ENCODE measurements around the gene COMMD6. TPM values are rescaled to one million over a fixed set of nuclear protein-coding genes. Genes with fewer than 3 reads are reported as not detected.

Gene COMMD6
- total and polyA plus RNA-seq, 2 experiments from 2014 or later = 34.9 to 339 TPM

DNA sequence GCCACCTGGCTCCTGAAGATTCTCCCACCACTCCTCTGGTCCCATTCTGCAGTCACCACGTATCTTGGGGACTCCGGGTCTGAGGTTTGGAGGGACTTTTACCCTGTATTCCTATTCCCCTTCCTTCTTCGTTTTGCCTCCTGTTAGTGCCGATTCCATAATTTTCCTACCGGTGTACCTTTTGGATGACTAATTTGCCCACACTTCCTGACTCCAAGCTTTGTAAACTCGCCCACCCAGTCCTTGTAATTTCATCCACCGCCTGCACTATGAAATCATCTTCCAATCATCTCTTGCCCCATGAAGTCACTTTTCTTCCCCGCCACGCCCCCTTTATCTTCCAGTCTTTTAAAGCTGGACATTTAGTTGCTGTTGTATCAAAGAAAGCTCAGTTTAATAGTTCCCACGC, 12.5 kb upstream of the COMMD6 start (continued):
- TF ChIP-seq, protein P1, sequence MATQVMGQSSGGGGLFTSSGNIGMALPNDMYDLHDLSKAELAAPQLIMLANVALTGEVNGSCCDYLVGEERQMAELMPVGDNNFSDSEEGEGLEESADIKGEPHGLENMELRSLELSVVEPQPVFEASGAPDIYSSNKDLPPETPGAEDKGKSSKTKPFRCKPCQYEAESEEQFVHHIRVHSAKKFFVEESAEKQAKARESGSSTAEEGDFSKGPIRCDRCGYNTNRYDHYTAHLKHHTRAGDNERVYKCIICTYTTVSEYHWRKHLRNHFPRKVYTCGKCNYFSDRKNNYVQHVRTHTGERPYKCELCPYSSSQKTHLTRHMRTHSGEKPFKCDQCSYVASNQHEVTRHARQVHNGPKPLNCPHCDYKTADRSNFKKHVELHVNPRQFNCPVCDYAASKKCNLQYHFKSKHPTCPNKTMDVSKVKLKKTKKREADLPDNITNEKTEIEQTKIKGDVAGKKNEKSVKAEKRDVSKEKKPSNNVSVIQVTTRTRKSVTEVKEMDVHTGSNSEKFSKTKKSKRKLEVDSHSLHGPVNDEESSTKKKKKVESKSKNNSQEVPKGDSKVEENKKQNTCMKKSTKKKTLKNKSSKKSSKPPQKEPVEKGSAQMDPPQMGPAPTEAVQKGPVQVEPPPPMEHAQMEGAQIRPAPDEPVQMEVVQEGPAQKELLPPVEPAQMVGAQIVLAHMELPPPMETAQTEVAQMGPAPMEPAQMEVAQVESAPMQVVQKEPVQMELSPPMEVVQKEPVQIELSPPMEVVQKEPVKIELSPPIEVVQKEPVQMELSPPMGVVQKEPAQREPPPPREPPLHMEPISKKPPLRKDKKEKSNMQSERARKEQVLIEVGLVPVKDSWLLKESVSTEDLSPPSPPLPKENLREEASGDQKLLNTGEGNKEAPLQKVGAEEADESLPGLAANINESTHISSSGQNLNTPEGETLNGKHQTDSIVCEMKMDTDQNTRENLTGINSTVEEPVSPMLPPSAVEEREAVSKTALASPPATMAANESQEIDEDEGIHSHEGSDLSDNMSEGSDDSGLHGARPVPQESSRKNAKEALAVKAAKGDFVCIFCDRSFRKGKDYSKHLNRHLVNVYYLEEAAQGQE (IDR thresholded peaks at IDR 0.05; ENCODE audit: unreplicated experiment) = no peak

DNA sequence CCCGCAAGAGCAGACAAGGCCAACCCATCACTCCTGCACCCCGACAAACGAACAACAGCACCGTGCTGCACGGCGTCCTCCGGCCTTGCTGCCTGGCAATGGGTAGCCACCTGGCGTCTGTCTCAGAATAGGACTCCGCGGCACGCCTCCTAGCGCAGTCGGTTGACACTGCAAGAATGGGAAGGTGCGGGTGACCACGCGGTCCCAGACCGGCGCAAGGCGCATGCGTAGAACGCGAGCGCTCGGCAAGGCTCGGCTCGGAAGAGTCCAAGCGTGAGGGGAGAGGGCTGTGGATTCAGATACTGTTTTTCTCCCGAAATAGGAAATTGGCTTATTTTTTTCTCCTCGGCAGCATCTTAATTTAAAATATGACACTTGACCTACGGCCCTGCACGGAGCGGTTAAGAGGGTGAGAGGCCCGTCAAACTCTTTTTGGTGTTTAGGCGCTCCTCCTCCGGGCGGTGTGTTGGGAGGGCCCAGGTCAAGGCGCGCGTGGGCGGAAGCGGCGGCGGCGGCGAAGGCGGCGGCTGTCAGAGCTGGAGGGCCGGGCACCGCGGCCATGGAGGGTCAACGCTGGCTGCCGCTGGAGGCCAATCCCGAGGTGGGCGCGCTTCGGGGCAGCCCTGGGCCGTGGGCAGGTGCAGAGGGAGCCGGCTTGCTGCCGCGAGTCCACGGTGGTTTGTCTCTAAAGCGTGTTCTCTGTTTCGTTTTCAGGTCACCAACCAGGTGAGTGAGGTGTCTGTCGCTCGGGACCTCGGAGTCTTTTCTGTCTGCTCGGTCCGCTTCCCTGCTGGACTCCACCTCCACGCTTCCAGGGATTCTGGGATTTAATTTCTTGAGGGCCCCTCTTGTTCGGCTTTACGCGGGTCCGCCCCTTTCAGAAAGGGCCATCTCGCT, 11.9 kb upstream of the COMMD6 start, which contains the start of gene UCHL3:
TSS of gene UCHL3 (plus strand) at position 530 of the 897 bp plus-strand sequence. CDS start at position 560, 30 bp downstream.
- Mint-ChIP-seq H3K4me3 (peak within 1 kb of the TSS; percentile 97), H3K9me3 (no peaks in the 10 kb centered on the region), H3K4me1 (peaks cover 12% of the 10 kb centered on the region), H3K27me3 (ENCODE audit: insufficient read depth, low read depth, poor library complexity) (peaks cover 7% of the 10 kb centered on the region), H3K27ac (peak within 1 kb of the TSS; percentile 99), H3K36me3 (ENCODE audit: low read depth) (no peaks in the 10 kb centered on the region; the same call in 1 of the 3 replicates)
- peak; percentile 96 for ATAC-seq
- Histone ChIP-seq H3K4me1 (ENCODE audit: insufficient read depth) (peaks cover 4% of the 10 kb centered on the region), H3K4me2 (peak within 1 kb of the TSS; percentile 96), H3K4me3 (peak within 1 kb of the TSS; percentile 92), H3F3A (replicated peaks; ENCODE audit: low read depth) (no peaks in the 10 kb centered on the region), H3K27ac (ENCODE audit: low read depth) (0 out of 2 replicates have a peak within 1 kb of the TSS, but pooled peaks have one; percentile 62), H3K9me2 (ENCODE audit: insufficient read depth) (no peaks in the 10 kb centered on the region), H3K36me3 (ENCODE audit: insufficient read depth) (peaks cover 2% of the 10 kb centered on the region; the same call in 1 of the 2 replicates), H3K27me3 (ENCODE audit: insufficient read depth) (no peaks in the 10 kb centered on the region), H4K20me1 (replicated peaks; ENCODE audit: insufficient read depth) (no peaks in the 10 kb centered on the region), H3K79me2 (replicated peaks; ENCODE audit: insufficient read depth) (peaks cover 22% of the 10 kb centered on the region), H2AFZ (peak within 1 kb of the TSS; percentile 99)
- peak; percentile 98 for DNase-seq (ENCODE audit: low spot score)
- TF ChIP-seq CREB1 (CRISPR knock-in tag; IDR thresholded peaks at IDR 0.05; ENCODE audit: low read depth) (no peak), ZNF114 (CRISPR knock-in tag; IDR thresholded peaks at IDR 0.05) (no peak), JUNB (IDR thresholded peaks at IDR 0.05; ENCODE audit: unreplicated experiment) (no peak), POLR2AphosphoS5 (IDR thresholded peaks at IDR 0.05; ENCODE audit: low read depth) (peak; percentile 68)
- TF ChIP-seq, protein P2, sequence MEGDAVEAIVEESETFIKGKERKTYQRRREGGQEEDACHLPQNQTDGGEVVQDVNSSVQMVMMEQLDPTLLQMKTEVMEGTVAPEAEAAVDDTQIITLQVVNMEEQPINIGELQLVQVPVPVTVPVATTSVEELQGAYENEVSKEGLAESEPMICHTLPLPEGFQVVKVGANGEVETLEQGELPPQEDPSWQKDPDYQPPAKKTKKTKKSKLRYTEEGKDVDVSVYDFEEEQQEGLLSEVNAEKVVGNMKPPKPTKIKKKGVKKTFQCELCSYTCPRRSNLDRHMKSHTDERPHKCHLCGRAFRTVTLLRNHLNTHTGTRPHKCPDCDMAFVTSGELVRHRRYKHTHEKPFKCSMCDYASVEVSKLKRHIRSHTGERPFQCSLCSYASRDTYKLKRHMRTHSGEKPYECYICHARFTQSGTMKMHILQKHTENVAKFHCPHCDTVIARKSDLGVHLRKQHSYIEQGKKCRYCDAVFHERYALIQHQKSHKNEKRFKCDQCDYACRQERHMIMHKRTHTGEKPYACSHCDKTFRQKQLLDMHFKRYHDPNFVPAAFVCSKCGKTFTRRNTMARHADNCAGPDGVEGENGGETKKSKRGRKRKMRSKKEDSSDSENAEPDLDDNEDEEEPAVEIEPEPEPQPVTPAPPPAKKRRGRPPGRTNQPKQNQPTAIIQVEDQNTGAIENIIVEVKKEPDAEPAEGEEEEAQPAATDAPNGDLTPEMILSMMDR (conservative IDR thresholded peaks at IDR 0.05; ENCODE audit: low read depth in 2 of 2) = peak; percentile 63 to 86
- TF ChIP-seq, protein P3, sequence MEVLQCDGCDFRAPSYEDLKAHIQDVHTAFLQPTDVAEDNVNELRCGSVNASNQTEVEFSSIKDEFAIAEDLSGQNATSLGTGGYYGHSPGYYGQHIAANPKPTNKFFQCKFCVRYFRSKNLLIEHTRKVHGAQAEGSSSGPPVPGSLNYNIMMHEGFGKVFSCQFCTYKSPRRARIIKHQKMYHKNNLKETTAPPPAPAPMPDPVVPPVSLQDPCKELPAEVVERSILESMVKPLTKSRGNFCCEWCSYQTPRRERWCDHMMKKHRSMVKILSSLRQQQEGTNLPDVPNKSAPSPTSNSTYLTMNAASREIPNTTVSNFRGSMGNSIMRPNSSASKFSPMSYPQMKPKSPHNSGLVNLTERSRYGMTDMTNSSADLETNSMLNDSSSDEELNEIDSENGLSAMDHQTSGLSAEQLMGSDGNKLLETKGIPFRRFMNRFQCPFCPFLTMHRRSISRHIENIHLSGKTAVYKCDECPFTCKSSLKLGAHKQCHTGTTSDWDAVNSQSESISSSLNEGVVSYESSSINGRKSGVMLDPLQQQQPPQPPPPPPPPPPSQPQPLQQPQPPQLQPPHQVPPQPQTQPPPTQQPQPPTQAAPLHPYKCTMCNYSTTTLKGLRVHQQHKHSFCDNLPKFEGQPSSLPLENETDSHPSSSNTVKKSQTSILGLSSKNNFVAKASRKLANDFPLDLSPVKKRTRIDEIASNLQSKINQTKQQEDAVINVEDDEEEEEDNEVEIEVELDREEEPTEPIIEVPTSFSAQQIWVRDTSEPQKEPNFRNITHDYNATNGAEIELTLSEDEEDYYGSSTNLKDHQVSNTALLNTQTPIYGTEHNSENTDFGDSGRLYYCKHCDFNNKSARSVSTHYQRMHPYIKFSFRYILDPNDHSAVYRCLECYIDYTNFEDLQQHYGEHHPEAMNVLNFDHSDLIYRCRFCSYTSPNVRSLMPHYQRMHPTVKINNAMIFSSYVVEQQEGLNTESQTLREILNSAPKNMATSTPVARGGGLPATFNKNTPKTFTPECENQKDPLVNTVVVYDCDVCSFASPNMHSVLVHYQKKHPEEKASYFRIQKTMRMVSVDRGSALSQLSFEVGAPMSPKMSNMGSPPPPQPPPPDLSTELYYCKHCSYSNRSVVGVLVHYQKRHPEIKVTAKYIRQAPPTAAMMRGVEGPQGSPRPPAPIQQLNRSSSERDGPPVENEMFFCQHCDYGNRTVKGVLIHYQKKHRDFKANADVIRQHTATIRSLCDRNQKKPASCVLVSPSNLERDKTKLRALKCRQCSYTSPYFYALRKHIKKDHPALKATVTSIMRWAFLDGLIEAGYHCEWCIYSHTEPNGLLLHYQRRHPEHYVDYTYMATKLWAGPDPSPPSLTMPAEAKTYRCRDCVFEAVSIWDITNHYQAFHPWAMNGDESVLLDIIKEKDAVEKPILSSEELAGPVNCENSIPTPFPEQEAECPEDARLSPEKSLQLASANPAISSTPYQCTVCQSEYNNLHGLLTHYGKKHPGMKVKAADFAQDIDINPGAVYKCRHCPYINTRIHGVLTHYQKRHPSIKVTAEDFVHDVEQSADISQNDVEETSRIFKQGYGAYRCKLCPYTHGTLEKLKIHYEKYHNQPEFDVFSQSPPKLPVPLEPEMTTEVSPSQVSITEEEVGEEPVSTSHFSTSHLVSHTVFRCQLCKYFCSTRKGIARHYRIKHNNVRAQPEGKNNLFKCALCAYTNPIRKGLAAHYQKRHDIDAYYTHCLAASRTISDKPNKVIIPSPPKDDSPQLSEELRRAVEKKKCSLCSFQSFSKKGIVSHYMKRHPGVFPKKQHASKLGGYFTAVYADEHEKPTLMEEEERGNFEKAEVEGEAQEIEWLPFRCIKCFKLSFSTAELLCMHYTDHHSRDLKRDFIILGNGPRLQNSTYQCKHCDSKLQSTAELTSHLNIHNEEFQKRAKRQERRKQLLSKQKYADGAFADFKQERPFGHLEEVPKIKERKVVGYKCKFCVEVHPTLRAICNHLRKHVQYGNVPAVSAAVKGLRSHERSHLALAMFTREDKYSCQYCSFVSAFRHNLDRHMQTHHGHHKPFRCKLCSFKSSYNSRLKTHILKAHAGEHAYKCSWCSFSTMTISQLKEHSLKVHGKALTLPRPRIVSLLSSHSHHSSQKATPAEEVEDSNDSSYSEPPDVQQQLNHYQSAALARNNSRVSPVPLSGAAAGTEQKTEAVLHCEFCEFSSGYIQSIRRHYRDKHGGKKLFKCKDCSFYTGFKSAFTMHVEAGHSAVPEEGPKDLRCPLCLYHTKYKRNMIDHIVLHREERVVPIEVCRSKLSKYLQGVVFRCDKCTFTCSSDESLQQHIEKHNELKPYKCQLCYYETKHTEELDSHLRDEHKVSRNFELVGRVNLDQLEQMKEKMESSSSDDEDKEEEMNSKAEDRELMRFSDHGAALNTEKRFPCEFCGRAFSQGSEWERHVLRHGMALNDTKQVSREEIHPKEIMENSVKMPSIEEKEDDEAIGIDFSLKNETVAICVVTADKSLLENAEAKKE (CRISPR knock-in tag; IDR thresholded peaks at IDR 0.05) = no peak
- TF ChIP-seq, protein P1 (IDR thresholded peaks at IDR 0.05; ENCODE audit: unreplicated experiment) = no peak
